ENCODE data around the gene CENATAC. TPM values are rescaled to one million over a fixed set of nuclear protein-coding genes. Genes with fewer than 3 reads are reported as not detected.
A peak's percentile ranks its signal among the peaks of the same experiment; 100 is the strongest.

CENATAC gene
- total and polyA plus RNA-seq, 9 of the 15 experiments (the other 6 are each of a cell fraction or from before 2014, with no cell fraction given), result 2.4 to 25.5 (median 13.7) TPM

GRCh38 chr11:119018074-119018938 lies 20.4 kb downstream of the CENATAC start, which contains the start of the genes RPS25 and TRAPPC4 (continued):
- peak; percentile 95 for TF ChIP-seq POLR2G (IDR thresholded peaks at IDR 0.05; ENCODE audit: low read depth, low read length)
- TF ChIP-seq HMG20B (CRISPR knock-in tag; IDR thresholded peaks at IDR 0.05), result no peak
- peak; percentile 88 for TF ChIP-seq TFAP4 (CRISPR knock-in tag; IDR thresholded peaks at IDR 0.05; ENCODE audit: borderline replicate concordance)
- TF ChIP-seq ZNF197 (CRISPR knock-in tag; IDR thresholded peaks at IDR 0.05; ENCODE audit: low read depth), result no peak
- TF ChIP-seq RBFOX2 (IDR thresholded peaks at IDR 0.05; ENCODE audit: low read depth, low read length), result peak; percentile 98
- TF ChIP-seq PTBP1 (IDR thresholded peaks at IDR 0.05; ENCODE audit: low read depth, low read length), result no peak
- no peak for TF ChIP-seq RNF219 (CRISPR knock-in tag; IDR thresholded peaks at IDR 0.05)
- TF ChIP-seq ZNF232 (CRISPR knock-in tag; IDR thresholded peaks at IDR 0.05), result no peak
- no peak for TF ChIP-seq MBD1 (CRISPR knock-in tag; IDR thresholded peaks at IDR 0.05)
- no peak for TF ChIP-seq KLF16 (IDR thresholded peaks at IDR 0.05)
- 0 out of 4 replicates have a peak, but pooled peaks of 1 of the 2 experiments have one; percentile 71 for TF ChIP-seq TEAD1 (CRISPR knock-in tag; IDR thresholded peaks at IDR 0.05)
- peak; percentile 58 for TF ChIP-seq GTF2B (IDR thresholded peaks at IDR 0.05; ENCODE audit: extremely low read depth, insufficient read length)
- no peak for TF ChIP-seq ZNF23 (CRISPR knock-in tag; IDR thresholded peaks at IDR 0.05)
- no peak for TF ChIP-seq CREBBP (IDR thresholded peaks at IDR 0.05; ENCODE audit: low read depth, low read length)
- no peak for TF ChIP-seq ZKSCAN1 (IDR thresholded peaks at IDR 0.05; ENCODE audit: low read depth, low read length)
- no peak for TF ChIP-seq ZEB2 (IDR thresholded peaks at IDR 0.05)
- peak; percentile 95 for TF ChIP-seq PHF8 (IDR thresholded peaks at IDR 0.05; ENCODE audit: borderline replicate concordance, low read length)
- peak; percentile 66 to 82 for TF ChIP-seq MAZ (CRISPR knock-in tag; conservative IDR thresholded peaks at IDR 0.05 in 1 of 2, IDR thresholded peaks at IDR 0.05 in 1 of 2)
- no peak for TF ChIP-seq NCOA4 (IDR thresholded peaks at IDR 0.05; ENCODE audit: partially characterized antibody)
- TF ChIP-seq NKRF (IDR thresholded peaks at IDR 0.05; ENCODE audit: borderline replicate concordance), result peak; percentile 92
